Activated CD4-positive, alpha-beta memory T cell treated with anti-CD3 and anti-CD28 coated beads for 36 hours (primary cell): ENCODE data around the gene HAP1. TPM values are rescaled to one million over a fixed set of nuclear protein-coding genes. Genes with fewer than 3 reads are reported as not detected.
A peak's percentile ranks its signal among the peaks of the same experiment; 100 is the strongest.
"Not testable (repeated sequence)": the region's sequence is repeated elsewhere in the genome, so short reads cannot be mapped to it uniquely, and the experiment has no call there.

Source experiments
- CTCF ChIA-PET: fragments of 350-600 bp; sonication (Branson Sonifier 250); formaldehyde crosslinking; loops from one replicate; lab custom pipeline; 2021; ENCODE audit warnings: antibody characterized with exemption, inconsistent platforms; lab: Charles Lee
- POLR2A ChIA-PET: fragments of 350-600 bp; sonication (Branson Sonifier 250); formaldehyde crosslinking; loops from one replicate; lab custom pipeline; 2021; ENCODE audit warnings: antibody characterized with exemption; lab: Charles Lee
- DNase-seq: peaks from one replicate; pipeline ENCODE4 v3.0.0-alpha.2; 2020
- H3K27ac Mint-ChIP-seq: one replicate; pipeline ENCODE4 v1.8.0; 2021; ENCODE audit warnings: mixed read lengths
- H3K27me3 Mint-ChIP-seq: one replicate; pipeline ENCODE4 v1.8.0; 2021; ENCODE audit warnings: mixed read lengths
- H3K36me3 Mint-ChIP-seq: one replicate; pipeline ENCODE4 v1.8.0; 2021; ENCODE audit warnings: mixed read lengths
- H3K4me1 Mint-ChIP-seq: one replicate; pipeline ENCODE4 v1.8.0; 2021; ENCODE audit warnings: low read depth, mixed read lengths
- H3K4me3 Mint-ChIP-seq: one replicate; pipeline ENCODE4 v1.8.0; 2021; ENCODE audit warnings: mild to moderate bottlenecking, mixed read lengths
- H3K9me3 Mint-ChIP-seq: one replicate; pipeline ENCODE4 v1.8.0; 2021; ENCODE audit warnings: mixed read lengths
- intact Hi-C: fragments of 100-400 bp; cut with micrococcal nuclease; formaldehyde crosslinking; loops from one replicate; pipeline ENCODE4 v1.15.1; 2023
- total RNA-seq, 2 experiments: library from RNA; stranded (reverse); gene quantifications; one replicate each; pipeline ENCODE4 v1.2.3, GENCODE V29; 2021

HAP1 gene
- total RNA-seq, 2 experiments from 2014 or later: not detected

GRCh38 chr17:41695134-41695661 lies 39.2 kb downstream of the HAP1 start:
- Mint-ChIP-seq H3K9me3 (no peaks in the 10 kb centered on the region), H3K4me3 (no peak overlapping the region), H3K4me1 (peaks cover 28% of the 10 kb centered on the region), H3K27ac (peak overlapping the region; percentile 9), H3K36me3 (peaks cover 33% of the 10 kb centered on the region), H3K27me3 (no peaks in the 10 kb centered on the region)
- CTCF ChIA-PET: interaction anchor here (0.5 to 9.4 kb wide), 25 partner anchors 11 to 1158 kb away, joined by 3 to 197 read pairs (median 7); partner anchors contain the start of genes GAST, JUP, KLHL10 and P3H4
- DNase-seq: no peak
- intact Hi-C loops: no loop called here
- POLR2A ChIA-PET: interaction anchor here (1.4 kb wide), 2 partner anchors 16 to 32 kb away, joined by 4 to 5 read pairs; no protein-coding TSS in a partner anchor

GRCh38 chr17:41692722-41693521 lies 41.5 kb downstream of the HAP1 start:
- intact Hi-C loops: no loop called here
- Mint-ChIP-seq H3K4me3 (no peak overlapping the region), H3K36me3 (peaks cover 49% of the 10 kb centered on the region), H3K4me1 (peaks cover 35% of the 10 kb centered on the region), H3K27ac (no peak overlapping the region), H3K27me3 (no peaks in the 10 kb centered on the region), H3K9me3 (no peaks in the 10 kb centered on the region)
- ChIA-PET CTCF (interaction anchor here (0.6 to 9.4 kb wide), 5 partner anchors 14 to 1840 kb away, joined by 3 to 197 read pairs (median 3); no protein-coding TSS in a partner anchor), POLR2A (interaction anchor here (0.7 to 6.4 kb wide), 4 partner anchors 14 to 907 kb away, joined by 3 to 184 read pairs (median 48); no protein-coding TSS in a partner anchor)
- no peak for DNase-seq

GRCh38 chr17:41691031-41691777 lies 43.2 kb downstream of the HAP1 start:
- H3K27me3 Mint-ChIP-seq: no peaks in the 10 kb centered on the region
- peak overlapping the region; percentile 99 for H3K27ac Mint-ChIP-seq
- peaks cover 49% of the 10 kb centered on the region for H3K36me3 Mint-ChIP-seq
- intact Hi-C loops: no loop called here
- POLR2A ChIA-PET: interaction anchor here (0.9 to 6.4 kb wide), 6 partner anchors 13 to 326 kb away, joined by 3 to 184 read pairs (median 8); partner anchors contain the start of genes DNAJC7 and KLHL11
- DNase-seq: no peak
- no peaks in the 10 kb centered on the region for H3K9me3 Mint-ChIP-seq
- peaks cover 41% of the 10 kb centered on the region for H3K4me1 Mint-ChIP-seq
- H3K4me3 Mint-ChIP-seq: peak overlapping the region; percentile 95
- CTCF ChIA-PET: interaction anchor here (6.6 to 9.4 kb wide), 2 partner anchors 12 to 25 kb away, joined by 120 to 197 read pairs; no protein-coding TSS in a partner anchor

GRCh38 chr17:41690497-41690896 lies 43.9 kb downstream of the HAP1 start:
- H3K27me3 Mint-ChIP-seq: no peaks in the 10 kb centered on the region
- intact Hi-C loops: no loop called here
- ChIA-PET POLR2A (interaction anchor here (1.0 to 6.4 kb wide), 6 partner anchors 12 to 327 kb away, joined by 3 to 184 read pairs (median 8); partner anchors contain the start of genes DNAJC7, KLHL11 and ODAD4), CTCF (interaction anchor here (2.6 to 9.4 kb wide), 3 partner anchors 11 to 121 kb away, joined by 8 to 197 read pairs (median 120); partner anchors contain the start of gene P3H4)
- H3K27ac Mint-ChIP-seq: peak overlapping the region; percentile 99
- H3K9me3 Mint-ChIP-seq: no peaks in the 10 kb centered on the region
- peak overlapping the region; percentile 95 for H3K4me3 Mint-ChIP-seq
- no peak for DNase-seq
- H3K36me3 Mint-ChIP-seq: peaks cover 46% of the 10 kb centered on the region
- H3K4me1 Mint-ChIP-seq: peaks cover 37% of the 10 kb centered on the region

- Mint-ChIP-seq H3K4me3 (peak overlapping the region; percentile 95), H3K4me1 (peaks cover 35% of the 10 kb centered on the region), H3K9me3 (no peaks in the 10 kb centered on the region), H3K27me3 (no peaks in the 10 kb centered on the region), H3K36me3 (peaks cover 44% of the 10 kb centered on the region), H3K27ac (peak overlapping the region; percentile 99)
- intact Hi-C loops: loop anchor here (2.0 to 5.0 kb wide), 2 partner anchors 1127 to 1549 kb away; partner anchors contain the start of gene CASC3
- peak; percentile 56 for DNase-seq
- ChIA-PET POLR2A (interaction anchor here (0.6 to 6.4 kb wide), 13 partner anchors 11 to 1321 kb away, joined by 3 to 184 read pairs (median 4); partner anchors contain the start of genes KLHL11, ODAD4 and P3H4), CTCF (interaction anchor here (0.5 to 9.4 kb wide), 12 partner anchors 11 to 1126 kb away, joined by 3 to 197 read pairs (median 3); partner anchors contain the start of genes KLHL11 and P3H4)
These were observed 44.7 kb downstream of the HAP1 start for GRCh38 chr17:41689497-41690299.

- CTCF ChIA-PET: interaction anchor here (0.6 to 9.4 kb wide), 12 partner anchors 10 to 1126 kb away, joined by 3 to 197 read pairs (median 3); partner anchors contain the start of genes KLHL11 and P3H4
- Mint-ChIP-seq H3K36me3 (peaks cover 44% of the 10 kb centered on the region), H3K9me3 (no peaks in the 10 kb centered on the region), H3K4me3 (peak within 1 kb of the TSS; percentile 95), H3K27ac (peak within 1 kb of the TSS; percentile 99), H3K27me3 (no peaks in the 10 kb centered on the region), H3K4me1 (peaks cover 35% of the 10 kb centered on the region)
- intact Hi-C loops: loop anchor here (1.0 to 5.0 kb wide), 4 partner anchors 10 to 1548 kb away; partner anchors contain the start of gene CASC3
- POLR2A ChIA-PET: interaction anchor here (0.6 to 6.4 kb wide), 17 partner anchors 8 to 1320 kb away, joined by 3 to 184 read pairs (median 3); partner anchors contain the start of genes CCR7, DNAJC7, KLHL11 and ODAD4
- peak; percentile 100 for DNase-seq
These were observed 45.6 kb downstream of the HAP1 start, which contains the start of gene EIF1 for GRCh38 chr17:41688641-41689496. TSS of gene EIF1 (plus strand) at chr17:41688885. CDS start at chr17:41689039, 154 bp downstream.

- Mint-ChIP-seq H3K27ac (peak overlapping the region; percentile 99), H3K9me3 (no peaks in the 10 kb centered on the region), H3K36me3 (peaks cover 44% of the 10 kb centered on the region), H3K27me3 (no peaks in the 10 kb centered on the region), H3K4me3 (peak overlapping the region; percentile 95), H3K4me1 (peaks cover 35% of the 10 kb centered on the region)
- intact Hi-C loops: loop anchor here (1.0 to 5.0 kb wide), 4 partner anchors 9 to 1547 kb away; partner anchors contain the start of gene CASC3
- CTCF ChIA-PET: interaction anchor here (0.6 to 9.4 kb wide), 9 partner anchors 9 to 1090 kb away, joined by 3 to 197 read pairs (median 3); partner anchors contain the start of gene P3H4
- peak; percentile 74 for DNase-seq
- POLR2A ChIA-PET: interaction anchor here (0.6 to 6.4 kb wide), 10 partner anchors 9 to 1123 kb away, joined by 3 to 184 read pairs (median 4); partner anchors contain the start of genes CCR7, DNAJC7 and P3H4
These were observed 46.4 kb downstream of the HAP1 start for GRCh38 chr17:41687828-41688640.

GRCh38 chr17:41686281-41686680 lies 48.2 kb downstream of the HAP1 start:
- DNase-seq: no peak
- H3K27me3 Mint-ChIP-seq: no peaks in the 10 kb centered on the region
- H3K27ac Mint-ChIP-seq: no peak overlapping the region
- intact Hi-C loops: loop anchor here (5.0 kb wide), 1 partner anchor 1124 kb away; no protein-coding TSS in a partner anchor
- no peak overlapping the region for H3K4me3 Mint-ChIP-seq
- peaks cover 25% of the 10 kb centered on the region for H3K4me1 Mint-ChIP-seq
- POLR2A ChIA-PET: no interaction called here
- CTCF ChIA-PET: interaction anchor here (0.8 to 1.6 kb wide), 2 partner anchors 18 to 24 kb away, joined by 3 to 4 read pairs; no protein-coding TSS in a partner anchor
- no peaks in the 10 kb centered on the region for H3K9me3 Mint-ChIP-seq
- peaks cover 26% of the 10 kb centered on the region for H3K36me3 Mint-ChIP-seq

- DNase-seq, H3K4me3 Mint-ChIP-seq, H3K9me3 Mint-ChIP-seq, H3K27me3 Mint-ChIP-seq, H3K27ac Mint-ChIP-seq, POLR2A ChIA-PET: not testable (repeated sequence)
- intact Hi-C loops: loop anchor here (5.0 kb wide), 1 partner anchor 1123 kb away; no protein-coding TSS in a partner anchor
- CTCF ChIA-PET: interaction anchor here (0.8 to 1.7 kb wide), 3 partner anchors 18 to 23 kb away, joined by 3 to 7 read pairs (median 4); no protein-coding TSS in a partner anchor
- peaks cover 21% of the 10 kb centered on the region for H3K36me3 Mint-ChIP-seq
- H3K4me1 Mint-ChIP-seq: peaks cover 20% of the 10 kb centered on the region
These were observed 48.7 kb downstream of the HAP1 start for GRCh38 chr17:41685753-41686152.
